ENCODE results near the gene CCDC92. TPM values are rescaled to one million over a fixed set of nuclear protein-coding genes. Genes with fewer than 3 reads are reported as not detected.

Gene CCDC92
- total and polyA plus RNA-seq, 5 experiments from 2014 or later: 16.7 to 34.0 (median 23.3) TPM

GRCh38 chr12:123892180-123892559 is 80.5 kb downstream of the CCDC92 start:
- peaks cover 0 to 3% (median 1%) of the 10 kb centered on the region in 4 donors for H3K4me1 Mint-ChIP-seq
- H3K4me3 Mint-ChIP-seq: no peak overlapping the region
- peaks cover 0 to 13% (median 4%) of the 10 kb centered on the region in 5 donors for H3K27me3 Mint-ChIP-seq
- no peak for DNase-seq
- H3K27ac Mint-ChIP-seq: no peak overlapping the region
- H3K36me3 Mint-ChIP-seq: no peaks in the 10 kb centered on the region
- no peak for ATAC-seq
- POLR2A ChIA-PET: no interaction called here
- no peaks in the 10 kb centered on the region for H3K9me3 Mint-ChIP-seq

- DNase-seq (no peak), ATAC-seq (no peak)
- Mint-ChIP-seq H3K36me3 (no peaks in the 10 kb centered on the region), H3K4me1 (peaks cover 0 to 3% (median 1%) of the 10 kb centered on the region in 4 donors), H3K9me3 (no peaks in the 10 kb centered on the region), H3K27ac (no peak overlapping the region), H3K27me3 (peaks cover 0 to 13% (median 4%) of the 10 kb centered on the region in 5 donors), H3K4me3 (no peak overlapping the region)
- POLR2A ChIA-PET: no interaction called here
Observed at GRCh38 chr12:123891516-123892179, 81.0 kb downstream of the CCDC92 start.

- POLR2A ChIA-PET: no interaction called here
- Mint-ChIP-seq H3K36me3 (no peaks in the 10 kb centered on the region), H3K9me3 (no peaks in the 10 kb centered on the region), H3K27me3 (peaks cover 0 to 13% (median 5%) of the 10 kb centered on the region in 5 donors), H3K4me1 (peaks cover 0 to 3% (median 1%) of the 10 kb centered on the region in 4 donors), H3K27ac (no peak overlapping the region), H3K4me3 (no peak overlapping the region)
- DNase-seq (no peak), ATAC-seq (no peak)
Observed at GRCh38 chr12:123891011-123891410, 81.6 kb downstream of the CCDC92 start.

GRCh38 chr12:123890536-123890902 is 82.1 kb downstream of the CCDC92 start:
- POLR2A ChIA-PET: no interaction called here

GRCh38 chr12:123889848-123890535 is 82.6 kb downstream of the CCDC92 start:
- Mint-ChIP-seq H3K9me3 (no peaks in the 10 kb centered on the region), H3K27me3 (peaks cover 0 to 13% (median 7%) of the 10 kb centered on the region in 5 donors), H3K4me1 (peaks cover 0 to 3% (median 1%) of the 10 kb centered on the region in 4 donors), H3K36me3 (no peaks in the 10 kb centered on the region), H3K4me3 (no peak overlapping the region), H3K27ac (no peak overlapping the region)
- POLR2A ChIA-PET: no interaction called here
- DNase-seq: no peak
- no peak for ATAC-seq

More at GRCh38 chr12:123890536-123890902, 82.1 kb downstream of the CCDC92 start:
- no peak for DNase-seq
- Mint-ChIP-seq H3K4me3 (no peak overlapping the region), H3K27ac (no peak overlapping the region), H3K36me3 (no peaks in the 10 kb centered on the region), H3K9me3 (no peaks in the 10 kb centered on the region), H3K4me1 (peaks cover 0 to 3% (median 1%) of the 10 kb centered on the region in 4 donors), H3K27me3 (peaks cover 0 to 13% (median 6%) of the 10 kb centered on the region in 5 donors)
- ATAC-seq: no peak

- no peak overlapping the region for H3K27ac Mint-ChIP-seq
- H3K4me3 Mint-ChIP-seq: no peak overlapping the region
- DNase-seq: no peak
- peaks cover 0 to 3% (median 1%) of the 10 kb centered on the region in 4 donors for H3K4me1 Mint-ChIP-seq
- no peaks in the 10 kb centered on the region for H3K9me3 Mint-ChIP-seq
- no peak for ATAC-seq
- H3K27me3 Mint-ChIP-seq: peaks cover 0 to 13% (median 8%) of the 10 kb centered on the region in 5 donors
- peaks cover 0 to 2% (median 0%) of the 10 kb centered on the region in 3 donors for H3K36me3 Mint-ChIP-seq
- POLR2A ChIA-PET: no interaction called here
Observed at GRCh38 chr12:123888989-123889388, 83.6 kb downstream of the CCDC92 start.

GRCh38 chr12:123886931-123887582 is 85.6 kb downstream of the CCDC92 start:
- peaks cover 0 to 14% (median 9%) of the 10 kb centered on the region in 5 donors for H3K27me3 Mint-ChIP-seq
- POLR2A ChIA-PET: no interaction called here
- DNase-seq (no peak), ATAC-seq (no peak)
- no peak overlapping the region for H3K27ac Mint-ChIP-seq
- H3K4me1 Mint-ChIP-seq: peaks cover 0 to 3% (median 1%) of the 10 kb centered on the region in 4 donors
- H3K9me3 Mint-ChIP-seq: no peaks in the 10 kb centered on the region
- H3K4me3 Mint-ChIP-seq: no peak overlapping the region
- H3K36me3 Mint-ChIP-seq: peaks cover 0 to 2% (median 0%) of the 10 kb centered on the region in 3 donors

- Mint-ChIP-seq H3K4me1 (peaks cover 0 to 2% (median under 1%) of the 10 kb centered on the region in 4 donors), H3K27me3 (peaks cover 0 to 14% (median 6%) of the 10 kb centered on the region in 5 donors), H3K36me3 (peaks cover 0 to 3% (median 0%) of the 10 kb centered on the region in 3 donors), H3K9me3 (no peaks in the 10 kb centered on the region), H3K27ac (no peak overlapping the region), H3K4me3 (no peak overlapping the region)
- ATAC-seq (no peak), DNase-seq (no peak)
- POLR2A ChIA-PET: no interaction called here
Observed at GRCh38 chr12:123886258-123886657, 86.4 kb downstream of the CCDC92 start.

Other genes starting within 250 kb of the CCDC92 start
- gene DNAH10, start 210.5 kb downstream of the CCDC92 start, total RNA-seq: under 1 TPM; 0.30 to 0.65 TPM
- under 1 TPM in 1 of 3 donors, not detected in 2; 0.25 TPM for gene DNAH10, start 210.5 kb downstream of the CCDC92 start, polyA plus RNA-seq
- 10 to 100 TPM; 43.9 to 47.9 TPM for gene ZNF664, start 384 bp upstream of the CCDC92 start, total RNA-seq
- 10 to 100 TPM in 2 of 3 donors, 1 to 10 TPM in 1; 9.4 to 10.8 (median 10.3) TPM for gene ZNF664, start 384 bp upstream of the CCDC92 start, polyA plus RNA-seq